Cerebellar cortex (tissue), 1 donor: ENCODE results near the gene MAML3.

ENCODE experiments used
- DNase-seq: peaks from one replicate; pipeline ENCODE4 v3.0.0-alpha.2; 2015; ENCODE audit warnings: low spot score

Gene MAML3

DNA sequence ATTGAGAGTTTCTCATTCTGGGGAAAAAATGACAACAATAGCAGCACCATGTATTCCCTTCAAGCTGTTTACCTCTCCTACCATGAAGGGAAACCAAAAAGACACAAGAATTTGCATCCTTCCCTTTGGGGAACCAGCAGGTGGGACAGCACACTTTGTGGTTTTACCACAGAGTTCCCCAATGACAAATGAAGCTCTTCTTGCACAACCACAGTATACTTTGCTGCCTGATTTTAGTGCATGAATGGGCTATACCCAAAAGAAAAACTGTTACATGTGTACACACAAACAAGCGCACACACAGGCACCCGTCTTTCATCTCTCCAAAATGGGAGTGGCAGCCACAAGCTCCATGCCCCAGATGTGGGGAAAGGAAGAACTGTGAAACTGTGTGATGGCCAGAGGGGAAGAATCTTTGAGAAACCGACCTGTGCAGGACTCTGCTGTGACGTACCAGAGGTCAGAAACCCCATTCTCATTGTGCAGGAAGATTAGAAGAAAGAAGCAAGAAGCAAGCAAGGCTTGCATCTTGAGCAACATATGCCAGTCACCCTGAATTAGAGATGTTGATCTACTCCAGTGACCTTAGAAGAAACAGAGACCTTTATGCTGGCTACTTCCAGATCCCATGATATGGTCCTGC lies 2.7 kb upstream of the MAML3 start:
- DNase-seq, result no peak

DNA sequence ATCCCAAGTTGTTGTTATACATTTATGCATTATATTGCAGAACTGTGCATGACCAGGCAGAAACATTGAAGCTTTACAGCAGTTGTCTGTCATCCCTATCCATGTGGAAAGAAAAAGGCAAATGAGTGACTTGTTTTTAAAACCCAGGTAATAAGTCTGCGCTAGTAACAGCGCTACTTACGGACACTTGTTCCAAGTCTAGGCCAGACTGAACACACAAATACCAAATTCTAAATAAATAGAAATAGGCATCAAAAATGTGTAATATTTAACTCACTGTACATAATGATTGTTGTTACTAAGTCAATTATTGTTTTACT lies 548 bp upstream of the MAML3 start:
- DNase-seq, result peak; percentile 74

DNA sequence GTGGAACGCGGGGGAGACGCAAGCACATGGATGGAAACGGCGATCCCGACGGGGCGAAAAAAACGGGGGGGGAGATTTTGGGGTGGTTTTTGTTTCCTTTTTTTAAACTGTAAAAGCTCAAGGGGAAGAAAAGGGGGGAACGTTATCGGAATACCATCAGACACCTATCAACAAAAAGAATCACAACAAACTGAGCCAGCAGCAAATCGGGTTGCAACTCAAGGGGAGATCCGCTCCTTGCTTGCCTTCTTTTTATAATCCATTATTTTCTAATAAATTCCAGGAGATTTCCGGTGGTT lies 616 bp downstream of the MAML3 start:
- DNase-seq, result no peak

DNA sequence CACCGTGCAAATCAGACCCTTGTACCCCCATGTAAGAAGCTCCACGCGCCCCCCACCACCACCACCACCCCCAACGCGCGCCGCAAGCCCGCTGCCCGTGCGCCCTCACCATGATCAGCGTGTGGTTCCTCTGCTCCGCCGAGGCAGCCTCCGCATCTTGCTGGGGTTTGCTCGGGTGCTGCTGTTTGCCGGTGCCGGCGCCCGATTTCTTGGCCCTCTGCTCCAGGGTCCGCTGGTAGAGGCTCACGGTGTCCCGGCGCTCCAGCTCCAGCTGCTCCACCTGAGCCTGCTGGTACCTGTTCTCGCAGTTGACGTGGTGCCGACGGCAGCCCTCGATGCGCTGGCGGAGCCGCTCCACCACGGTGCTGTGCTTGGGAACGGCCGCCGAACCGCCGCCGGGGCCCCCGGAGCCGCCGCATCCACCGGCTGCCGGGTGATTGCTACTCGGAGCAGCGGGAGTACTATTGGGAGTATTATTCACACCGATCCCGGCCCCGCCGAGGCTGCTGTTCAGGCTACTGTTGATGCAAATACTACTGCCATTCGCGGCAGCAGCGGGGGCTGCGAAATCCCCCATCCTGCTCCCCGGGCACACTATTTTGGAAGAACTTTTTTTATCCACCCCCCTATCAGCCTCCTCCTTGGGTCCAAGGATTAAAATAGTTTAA lies 1.1 kb downstream of the MAML3 start:
- DNase-seq, result peak; percentile 50

DNA sequence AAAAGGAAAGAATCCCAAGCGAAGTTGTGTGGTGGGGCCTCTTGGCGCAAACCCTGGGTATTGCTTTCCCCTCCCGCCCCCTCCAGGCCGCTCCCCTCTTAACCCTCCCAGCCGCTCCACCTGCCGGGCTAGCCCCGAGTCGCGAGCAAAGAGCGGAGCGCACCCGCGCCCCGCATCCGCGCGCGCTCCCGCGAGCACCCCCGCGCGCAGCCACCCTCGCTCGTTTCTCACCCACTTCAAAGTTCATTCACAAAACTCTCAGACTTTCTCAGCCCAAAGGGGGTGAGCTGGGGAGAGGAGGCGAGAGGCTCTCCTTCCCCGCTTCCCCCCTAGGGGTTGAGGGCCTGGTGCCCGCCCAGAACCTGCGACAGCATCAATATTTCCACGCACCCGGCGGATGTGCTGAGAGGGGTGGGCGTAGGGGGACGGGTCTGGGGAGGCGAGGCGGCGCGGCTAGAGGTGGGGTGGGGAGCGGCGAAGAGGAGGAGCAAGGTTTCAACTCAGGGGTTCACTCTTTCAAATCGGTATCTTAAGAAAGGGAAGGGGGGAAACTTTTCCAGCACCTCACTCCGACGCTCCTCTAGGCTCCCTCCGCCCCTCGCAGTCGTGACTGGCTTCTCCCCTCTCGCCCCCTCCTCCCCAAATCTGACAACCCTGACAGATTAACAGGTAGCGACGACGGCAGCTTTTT lies 1.8 kb downstream of the MAML3 start:
- DNase-seq, result no peak

- peak; percentile 88 for DNase-seq
Observed at GRCh38 chr4:140151699-140152012, 2.3 kb downstream of the MAML3 start.

GRCh38 chr4:140150886-140151698 lies 2.9 kb downstream of the MAML3 start:
- DNase-seq, result peak; percentile 84

DNA sequence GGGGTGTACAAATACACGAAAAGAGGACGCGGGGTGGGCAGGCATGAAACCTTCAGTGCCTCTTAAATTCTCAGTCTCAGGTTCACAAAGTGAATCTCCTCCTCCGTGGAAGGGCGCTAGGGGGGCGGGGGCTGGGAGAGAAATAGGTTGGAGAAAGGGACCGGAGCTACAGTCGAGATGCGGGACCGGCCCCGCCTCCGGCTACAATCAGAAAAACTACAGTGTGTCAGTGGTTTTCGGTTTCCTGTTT lies 3.4 kb downstream of the MAML3 start:
- DNase-seq, result peak; percentile 72

- peak; percentile 86 for DNase-seq
Observed at GRCh38 chr4:140149846-140150635, 3.9 kb downstream of the MAML3 start.

DNA sequence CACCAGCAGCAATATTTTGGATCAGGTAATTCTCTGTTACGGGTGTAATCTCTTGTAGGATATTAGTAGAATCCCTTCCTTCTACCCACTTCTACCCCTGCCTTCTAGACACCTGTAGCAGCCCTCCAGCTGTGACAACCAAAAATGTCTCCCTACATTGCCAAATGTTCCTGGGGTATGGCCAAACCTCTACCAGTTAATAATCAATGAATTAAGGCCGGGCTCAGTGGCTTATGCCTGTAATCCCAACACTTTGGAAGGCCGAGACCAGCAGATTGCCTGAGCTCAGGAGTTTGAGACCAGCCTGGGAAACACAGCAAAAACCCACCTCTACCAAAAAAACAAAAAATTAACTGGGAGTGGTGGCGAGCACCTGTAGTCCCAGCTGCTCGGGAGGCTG lies 9.9 kb downstream of the MAML3 start:
- DNase-seq, result no peak

GRCh38 chr4:140141210-140141835 lies 12.7 kb downstream of the MAML3 start:
- no peak for DNase-seq

- no peak for DNase-seq
Observed at GRCh38 chr4:140140566-140140965, 13.4 kb downstream of the MAML3 start.

DNA sequence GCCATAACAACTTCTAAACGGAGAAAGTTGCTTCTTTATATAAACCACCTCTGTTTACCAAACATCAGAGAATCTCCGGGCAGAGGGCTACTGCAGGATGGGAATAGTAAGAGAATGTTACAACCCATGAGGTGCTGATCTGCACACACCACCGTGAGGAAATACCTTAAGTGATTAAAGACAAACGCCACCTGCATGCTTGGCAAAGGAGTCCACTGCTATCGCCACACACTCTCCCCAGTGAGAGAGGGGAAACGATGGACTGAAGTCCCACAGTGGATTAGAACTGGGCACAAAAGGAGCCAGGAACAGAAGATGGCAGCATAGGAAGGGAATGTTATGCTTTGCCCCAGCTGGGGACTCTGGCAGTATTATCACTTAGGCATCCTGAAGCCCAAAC lies 15.6 kb downstream of the MAML3 start:
- DNase-seq, result no peak

- no peak for DNase-seq
Observed at GRCh38 chr4:140137671-140138070, 16.3 kb downstream of the MAML3 start.

DNA sequence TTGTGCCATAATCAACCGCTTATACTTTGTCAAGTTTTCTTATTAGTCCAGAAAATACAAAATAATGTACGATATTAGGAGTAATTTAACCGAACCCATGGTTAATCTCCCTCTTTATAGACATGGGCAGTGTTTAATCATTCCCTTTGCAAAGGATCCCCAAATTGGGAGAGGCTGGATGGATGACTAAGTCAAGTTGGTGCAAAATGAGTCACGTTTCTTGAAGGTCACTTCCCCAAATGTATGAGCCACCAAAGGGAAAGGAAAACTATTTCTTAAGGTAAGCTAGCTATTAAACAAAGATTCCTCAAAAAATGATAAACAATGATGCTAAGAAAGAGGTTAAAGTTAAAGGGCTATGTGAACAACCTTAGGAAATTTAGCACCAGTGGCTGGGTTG lies 17.5 kb downstream of the MAML3 start:
- no peak for DNase-seq

DNA sequence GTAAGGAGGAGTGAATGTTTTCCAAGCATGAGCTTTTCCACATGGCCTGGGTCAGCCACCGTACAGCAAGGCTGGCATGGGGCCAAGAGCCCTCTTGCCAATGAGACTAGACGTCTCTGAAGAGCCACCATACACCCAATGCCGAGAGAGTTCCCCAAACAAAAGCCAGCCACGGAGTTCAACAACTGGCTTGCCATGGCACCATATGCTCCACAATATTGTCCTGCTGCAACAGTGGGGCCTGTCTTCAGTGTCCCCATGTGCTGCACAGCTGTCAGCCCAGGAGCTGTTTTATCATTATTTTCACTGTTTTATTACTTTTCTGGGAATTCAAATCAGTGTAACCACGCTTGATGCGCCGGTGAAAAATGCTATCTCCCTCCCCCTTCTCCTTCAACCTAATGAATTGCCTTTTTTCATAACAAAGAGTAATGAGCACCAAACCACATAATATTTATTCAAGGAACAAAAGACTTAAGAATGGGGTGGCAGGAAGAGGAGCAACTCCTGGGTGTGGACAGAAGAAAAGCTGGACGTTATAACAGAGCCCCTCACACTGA lies 18.4 kb downstream of the MAML3 start:
- no peak for DNase-seq

DNA sequence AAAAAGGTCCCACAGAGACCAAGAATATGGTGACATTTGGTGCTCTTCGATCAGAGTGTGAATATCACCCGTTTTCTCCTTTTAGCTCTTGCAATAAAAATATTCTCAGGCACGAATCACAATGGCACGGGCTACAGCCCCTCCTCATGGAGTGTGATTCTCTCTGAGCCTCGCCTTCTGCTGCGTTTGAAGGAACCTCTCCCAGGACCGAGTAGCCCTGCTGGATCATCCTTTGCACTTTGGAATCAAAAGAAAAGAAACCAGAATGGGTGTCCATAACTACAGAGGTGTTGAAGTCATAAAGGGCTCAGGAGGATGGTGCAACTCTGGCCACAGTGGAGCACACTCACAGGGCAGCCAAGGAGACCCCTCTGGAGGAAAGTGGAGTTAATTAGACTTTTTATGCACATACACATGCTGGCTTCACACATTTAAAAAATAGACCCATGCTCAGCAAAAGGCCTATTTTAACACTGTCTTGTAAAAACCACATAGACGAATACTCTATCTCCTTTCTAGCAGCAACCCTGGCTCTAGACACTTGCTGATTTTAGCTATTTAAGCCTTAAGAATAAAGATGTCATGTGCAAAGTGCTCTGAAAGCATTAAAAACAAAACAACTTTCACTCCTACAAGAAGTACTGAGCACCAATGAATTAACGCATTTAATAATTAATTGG lies 19.1 kb downstream of the MAML3 start:
- no peak for DNase-seq

DNA sequence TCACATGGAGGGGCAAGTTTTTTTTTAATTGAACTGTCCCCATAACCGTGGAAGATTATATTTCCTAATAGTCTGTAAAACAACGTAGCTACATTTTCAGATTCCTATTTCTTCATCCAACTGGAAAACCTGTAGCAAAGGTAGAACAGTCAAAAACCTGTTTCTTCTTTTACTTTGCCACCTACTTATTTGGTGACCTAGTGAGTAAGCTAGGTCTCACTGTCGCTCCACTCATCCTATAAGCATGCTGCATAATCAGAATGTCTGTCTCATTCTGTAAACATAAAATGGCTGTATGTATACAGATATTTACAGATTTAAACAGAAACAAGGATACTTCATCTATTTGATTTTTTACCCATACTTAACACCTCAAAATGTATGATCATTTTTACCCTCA lies 20.4 kb downstream of the MAML3 start:
- DNase-seq, result no peak

GRCh38 chr4:140131675-140132229 lies 22.2 kb downstream of the MAML3 start:
- no peak for DNase-seq

DNA sequence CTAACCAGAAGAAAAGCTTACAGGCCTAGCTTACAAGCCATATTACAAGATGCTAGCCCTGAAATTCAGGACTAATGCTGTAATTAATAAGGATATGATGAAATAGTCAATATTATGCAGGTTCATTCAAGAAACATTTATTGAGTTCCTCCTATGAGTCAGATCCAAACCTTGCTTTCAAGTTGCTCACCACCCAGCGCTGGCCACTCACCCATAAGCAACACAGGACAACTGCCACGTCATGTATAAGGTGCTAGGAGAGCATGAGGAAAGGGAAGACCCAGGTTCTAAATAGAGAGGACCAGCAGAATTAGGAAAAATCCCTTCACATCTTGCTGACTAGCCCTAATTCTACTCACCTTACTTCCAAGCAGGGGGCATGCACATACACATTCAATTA lies 23.3 kb downstream of the MAML3 start:
- no peak for DNase-seq

- peak; percentile 81 for DNase-seq
Observed at GRCh38 chr4:140127422-140127821, 26.6 kb downstream of the MAML3 start.
